Fibroblast of skin of back (primary cell): ENCODE data around the gene COCH.
"Not testable (repeated sequence)": the region's sequence is repeated elsewhere in the genome, so short reads cannot be mapped to it uniquely, and the experiment has no call there.

Source experiments
- DNase-seq: peaks from one replicate; pipeline ENCODE4 v3.0.0-alpha.2; 2013

The COCH gene

GRCh38 chr14:30876692-30877091, 2.3 kb downstream of the COCH start:
- DNase-seq, result no peak

GRCh38 chr14:30882431-30882830, 8.1 kb downstream of the COCH start:
- DNase-seq, result peak; percentile 22

GRCh38 chr14:30883508-30884294, 9.3 kb downstream of the COCH start:
- no peak for DNase-seq

GRCh38 chr14:30884901-30885300, 10.5 kb downstream of the COCH start:
- DNase-seq, result no peak

GRCh38 chr14:30885840-30886740, 11.7 kb downstream of the COCH start:
- peak; percentile 37 for DNase-seq

GRCh38 chr14:30888480-30889243, 14.3 kb downstream of the COCH start:
- no peak for DNase-seq

GRCh38 chr14:30889244-30889594, 14.9 kb downstream of the COCH start:
- no peak for DNase-seq

GRCh38 chr14:30893819-30894218, 19.5 kb downstream of the COCH start:
- no peak for DNase-seq

GRCh38 chr14:30894923-30895515, 20.7 kb downstream of the COCH start:
- DNase-seq, result no peak

GRCh38 chr14:30896435-30896834, 22.1 kb downstream of the COCH start:
- DNase-seq, result no peak

GRCh38 chr14:30897121-30897520, 22.8 kb downstream of the COCH start:
- not testable (repeated sequence) for DNase-seq

- DNase-seq, result no peak
Observed at GRCh38 chr14:30903285-30904124, 29.1 kb downstream of the COCH start.

GRCh38 chr14:30906752-30907658, 32.6 kb downstream of the COCH start:
- no peak for DNase-seq

- no peak for DNase-seq
Observed at GRCh38 chr14:30907659-30908057, 33.3 kb downstream of the COCH start.

GRCh38 chr14:30908826-30909225, 34.5 kb downstream of the COCH start:
- no peak for DNase-seq

GRCh38 chr14:30914812-30915211, 40.5 kb downstream of the COCH start:
- DNase-seq, result no peak

- DNase-seq, result no peak
Observed at GRCh38 chr14:30915596-30915995, 41.2 kb downstream of the COCH start.

- peak; percentile 8 for DNase-seq
Observed at GRCh38 chr14:30921305-30921704, 46.9 kb downstream of the COCH start.

GRCh38 chr14:30921788-30922187, 47.4 kb downstream of the COCH start:
- no peak for DNase-seq

GRCh38 chr14:30925254-30925653, 50.9 kb downstream of the COCH start:
- DNase-seq, result no peak

- no peak for DNase-seq
Observed at GRCh38 chr14:30928462-30928861, 54.1 kb downstream of the COCH start.
